ENCODE measurements around the gene CSNK1A1.
"Not testable (repeated sequence)": the region's sequence is repeated elsewhere in the genome, so short reads cannot be mapped to it uniquely, and the experiment has no call there.

The CSNK1A1 gene

GRCh38 chr5:149526845-149527590 lies 24.2 kb downstream of the CSNK1A1 start:
- no peak for DNase-seq

- DNase-seq = no peak
These were observed 29.2 kb downstream of the CSNK1A1 start for GRCh38 chr5:149521739-149522685.

GRCh38 chr5:149519601-149520000 lies 31.6 kb downstream of the CSNK1A1 start:
- DNase-seq = no peak

DNA sequence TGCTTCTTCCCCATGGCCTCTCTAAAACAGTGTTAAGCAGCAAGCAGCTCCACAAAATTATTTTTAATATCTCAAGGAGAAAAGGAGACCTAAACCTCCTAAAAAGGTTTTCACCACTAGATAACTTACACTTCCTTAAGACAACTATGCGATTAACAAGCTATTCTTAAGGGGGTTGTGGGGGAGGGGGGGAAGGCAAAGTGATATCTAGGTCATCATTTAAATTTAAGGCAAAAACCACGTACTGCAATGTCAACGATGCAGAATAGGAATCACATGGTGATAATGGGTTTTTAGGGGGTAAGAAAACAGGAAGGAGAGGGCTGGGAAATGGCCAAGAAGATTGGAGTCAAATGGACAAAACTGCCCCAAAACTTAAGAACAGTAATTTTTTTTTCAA lies 32.6 kb downstream of the CSNK1A1 start:
- DNase-seq = no peak

DNA sequence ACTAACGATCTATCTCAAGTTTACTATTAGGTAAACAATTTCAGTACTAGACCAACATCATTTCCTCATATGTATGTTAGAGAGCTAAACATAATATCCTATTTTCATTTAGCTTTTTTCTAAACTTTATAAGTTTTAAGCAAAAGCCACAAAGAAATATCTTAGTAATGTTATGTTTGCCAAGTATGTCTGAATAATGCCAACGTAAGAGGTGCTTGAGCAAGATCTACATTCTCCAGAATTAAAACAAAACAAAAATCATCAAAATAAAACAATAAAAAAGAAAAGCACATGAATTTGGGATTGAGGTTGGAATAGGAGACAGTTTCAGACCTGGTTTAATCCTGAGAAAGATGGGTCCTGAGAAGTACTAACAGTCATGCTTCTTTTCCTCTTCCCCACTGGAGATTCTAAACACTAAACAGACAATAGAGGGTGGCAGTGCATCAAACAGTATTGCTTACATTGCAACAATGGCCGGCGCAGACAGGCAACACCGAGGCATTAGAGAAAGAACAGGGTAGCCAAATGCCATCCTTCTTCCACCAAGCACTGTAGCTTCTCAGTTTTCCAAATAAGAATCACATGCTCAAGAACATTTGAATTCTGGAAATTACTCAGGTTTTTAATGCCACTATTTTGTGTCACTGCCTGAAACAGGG lies 33.6 kb downstream of the CSNK1A1 start:
- DNase-seq = no peak

- DNase-seq = no peak
These were observed 36.7 kb downstream of the CSNK1A1 start for GRCh38 chr5:149514512-149514911.

DNA sequence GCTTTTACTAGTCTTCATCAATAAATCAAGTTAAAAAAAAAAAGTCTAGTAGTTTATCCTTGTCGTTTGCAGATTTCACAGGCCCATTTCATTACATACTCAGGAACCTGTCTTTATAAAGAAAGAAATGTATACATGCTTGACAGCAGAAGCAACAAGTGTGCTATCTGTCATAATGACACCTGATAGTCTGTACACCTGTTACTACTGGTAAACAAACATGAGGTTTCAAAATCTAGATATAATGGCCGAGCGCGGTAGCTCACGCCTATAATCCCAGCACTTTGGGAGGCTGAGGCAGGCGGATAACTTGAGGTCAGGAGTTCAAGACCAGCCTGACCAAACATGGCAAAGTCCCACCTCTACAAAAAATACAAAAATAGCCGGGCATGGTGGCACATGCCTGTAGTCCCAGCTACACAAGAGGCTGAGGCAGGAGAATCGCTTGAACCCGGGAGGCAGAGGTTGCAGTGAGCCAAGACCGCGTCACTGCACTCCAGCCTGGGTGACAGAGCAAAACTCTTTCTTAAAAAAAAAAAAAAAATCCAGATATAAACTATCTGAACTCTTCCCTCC lies 37.8 kb downstream of the CSNK1A1 start:
- DNase-seq = not testable (repeated sequence)

DNA sequence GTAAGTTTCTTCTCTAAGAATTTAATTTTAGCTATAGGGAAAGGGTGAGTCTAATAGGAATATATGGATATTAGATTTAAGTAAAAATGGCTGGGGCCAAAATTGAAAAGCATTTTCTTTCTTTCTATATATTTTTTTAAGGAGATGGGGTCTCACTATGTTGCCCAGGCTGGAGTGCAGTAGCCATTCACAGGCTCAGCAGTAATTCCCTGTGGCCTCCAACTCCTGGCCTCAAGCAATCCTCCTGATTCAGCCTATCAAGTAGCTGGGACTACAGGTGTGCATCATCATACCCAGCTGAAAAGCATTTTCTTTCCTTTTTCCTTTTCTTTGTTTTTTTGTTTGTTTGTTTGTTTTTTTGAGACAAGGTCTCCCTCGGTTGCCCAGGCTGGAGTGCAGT lies 41.1 kb downstream of the CSNK1A1 start:
- DNase-seq = no peak

DNA sequence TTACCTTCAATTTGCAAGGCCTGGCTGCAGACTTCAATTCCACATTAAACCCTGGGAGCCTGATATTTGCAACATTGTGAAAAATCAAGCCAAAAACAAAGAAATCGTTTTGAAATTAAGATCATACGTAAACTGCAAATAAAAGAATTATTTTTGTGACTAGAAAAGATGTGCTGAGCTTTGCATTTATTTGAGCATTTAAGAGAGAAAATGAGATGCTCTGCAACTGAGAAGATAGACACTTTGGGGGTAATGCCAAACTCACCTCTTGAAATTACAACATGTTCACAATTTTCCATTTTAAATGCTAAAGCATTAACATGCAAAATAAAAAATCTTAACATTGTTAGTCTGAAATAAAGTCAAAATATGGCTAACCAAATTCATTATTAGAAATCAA lies 46.6 kb downstream of the CSNK1A1 start:
- DNase-seq = no peak

DNA sequence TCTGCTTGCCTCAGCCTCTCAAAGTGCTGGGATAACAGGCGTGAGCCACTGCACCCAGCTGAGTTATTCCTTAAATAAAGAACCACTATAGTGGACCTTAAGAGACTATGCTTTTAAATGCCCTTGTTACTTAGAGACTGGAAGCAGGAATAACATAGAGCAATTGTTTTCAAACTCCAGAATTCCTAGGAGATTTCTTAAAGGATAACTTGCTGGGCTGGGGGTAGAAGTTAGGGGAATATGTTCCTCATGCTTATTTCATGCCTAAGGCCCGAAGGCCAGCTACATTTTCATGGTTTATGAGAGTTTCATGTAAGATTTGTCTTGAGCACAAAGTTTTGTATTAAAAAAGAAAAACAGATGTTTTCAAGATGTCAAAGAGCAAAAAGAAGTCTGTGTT lies 48.2 kb downstream of the CSNK1A1 start:
- no peak for DNase-seq

DNA sequence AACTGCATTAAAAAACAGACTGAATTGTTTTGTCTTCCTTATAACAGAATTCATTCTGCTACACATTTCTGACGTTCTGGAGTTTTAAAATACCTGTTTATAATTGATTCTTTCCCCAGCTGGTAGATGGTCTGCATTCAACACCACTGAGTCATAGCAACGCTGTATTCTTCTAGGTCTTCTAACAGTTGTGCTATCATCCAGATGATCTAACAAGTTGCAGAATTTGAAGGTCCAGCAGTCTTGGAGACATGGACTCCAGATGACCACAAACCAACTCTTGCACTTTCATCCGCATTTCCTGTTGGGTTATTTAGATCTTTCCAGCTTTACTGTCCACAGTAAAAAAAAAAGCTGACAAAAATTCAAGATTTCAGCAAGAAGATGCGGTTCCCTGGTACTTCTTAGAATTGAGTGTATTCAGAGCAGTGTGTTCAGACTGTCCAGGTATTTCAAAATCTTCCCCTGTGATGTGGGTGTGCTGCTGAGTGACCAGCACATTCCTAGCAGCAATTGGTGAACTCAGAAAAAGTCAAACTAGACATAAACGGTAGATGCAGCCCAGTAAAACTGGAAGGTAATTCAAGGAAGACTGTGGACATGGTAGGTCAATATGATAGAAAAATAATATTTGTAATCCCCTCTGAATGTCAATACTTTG lies 50.2 kb downstream of the CSNK1A1 start:
- DNase-seq = no peak

DNA sequence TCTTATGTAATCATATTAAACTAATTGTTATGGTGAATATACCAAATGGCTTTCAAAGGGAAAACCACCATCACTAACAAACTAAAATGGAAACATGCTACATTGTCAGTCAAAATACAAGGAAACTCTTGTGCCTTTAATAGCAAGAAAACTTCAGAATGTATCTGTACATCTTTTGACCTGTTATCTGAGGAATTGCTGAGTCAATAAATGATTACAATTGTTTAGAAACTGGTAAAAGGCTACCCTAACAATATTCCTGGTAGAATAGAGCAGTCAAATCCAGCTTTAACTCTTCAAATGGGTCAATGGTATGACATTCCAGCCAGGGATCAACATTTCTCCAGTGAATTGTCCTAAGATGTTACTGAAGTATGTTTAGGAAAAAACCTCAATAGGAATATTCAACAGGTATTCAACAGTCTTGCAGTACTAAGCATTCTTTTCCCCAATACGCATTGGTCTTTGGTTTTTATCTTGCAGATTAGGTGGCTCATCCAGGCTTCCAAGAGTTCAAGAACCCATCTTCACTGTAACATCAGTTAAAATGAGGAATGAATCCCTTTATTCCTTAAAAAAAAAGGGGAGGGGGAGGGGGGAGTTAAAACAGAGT lies 52.4 kb downstream of the CSNK1A1 start:
- DNase-seq = no peak

GRCh38 chr5:149497357-149497756 lies 53.9 kb downstream of the CSNK1A1 start:
- no peak for DNase-seq

- no peak for DNase-seq
These were observed 54.3 kb downstream of the CSNK1A1 start for GRCh38 chr5:149496917-149497316.

- no peak for DNase-seq
These were observed 55.1 kb downstream of the CSNK1A1 start for GRCh38 chr5:149496166-149496565.

DNA sequence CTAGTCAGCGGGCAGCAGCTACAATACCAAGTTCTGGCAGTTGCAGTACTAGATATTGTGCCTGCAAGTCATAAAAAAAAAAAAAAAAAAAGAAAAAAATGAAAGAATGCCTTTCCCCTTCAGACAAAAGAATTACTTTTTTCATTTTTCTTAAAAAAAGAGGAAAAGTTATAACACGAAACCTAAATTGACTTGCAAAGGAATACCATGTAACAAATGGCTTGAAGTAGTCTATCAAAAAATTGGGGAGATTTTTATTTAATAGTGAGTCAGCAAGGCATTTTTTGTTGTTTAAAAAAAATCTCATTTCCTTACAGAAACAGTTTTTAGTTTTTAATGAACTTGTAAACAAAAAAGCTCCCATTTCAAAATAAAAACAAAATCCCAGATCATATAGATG lies 55.6 kb downstream of the CSNK1A1 start:
- DNase-seq = no peak

- no peak for DNase-seq
These were observed 57.9 kb downstream of the CSNK1A1 start for GRCh38 chr5:149493316-149493715.

- no peak for DNase-seq
These were observed 58.5 kb downstream of the CSNK1A1 start for GRCh38 chr5:149492781-149493180.

DNA sequence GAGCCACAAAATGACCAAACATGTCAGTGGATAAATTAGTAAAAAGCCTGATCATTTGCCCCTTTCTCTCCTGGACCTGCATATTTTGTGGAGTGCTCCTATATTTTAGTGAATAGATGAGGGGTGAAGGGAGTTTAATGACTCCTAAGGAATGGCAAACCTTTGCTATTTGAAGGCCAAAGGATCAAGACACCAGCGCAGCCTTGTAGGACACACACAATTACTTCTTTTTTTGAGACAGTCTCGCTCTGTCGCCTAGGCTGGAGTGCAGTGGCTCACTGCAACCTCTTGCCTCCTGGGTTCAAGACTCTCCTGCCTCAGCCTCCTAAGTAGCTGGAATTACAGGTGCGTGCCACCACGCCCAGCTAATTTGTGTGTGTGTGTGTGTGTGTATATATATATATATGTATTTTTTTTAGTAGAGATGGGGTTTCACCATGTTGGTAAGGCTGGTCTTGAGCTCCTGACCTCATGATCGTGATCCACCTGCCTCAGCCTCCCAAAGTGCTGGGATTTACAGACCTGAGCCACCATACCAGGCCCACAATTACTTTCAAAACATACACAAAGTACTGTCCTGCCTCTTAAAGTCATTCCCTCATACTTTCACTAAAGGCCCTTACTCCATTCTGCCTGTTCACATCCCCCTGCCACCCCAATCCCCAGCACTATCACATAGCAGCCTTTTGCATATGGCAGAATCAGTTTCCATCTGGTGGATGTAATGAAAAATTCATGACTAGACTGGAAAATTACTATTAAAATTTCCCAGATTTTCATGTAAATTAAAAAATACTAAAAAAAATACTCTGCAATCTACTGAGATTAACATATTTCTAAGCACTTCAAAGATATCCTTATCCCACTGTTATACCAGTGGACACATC lies 60.4 kb downstream of the CSNK1A1 start:
- DNase-seq = no peak

DNA sequence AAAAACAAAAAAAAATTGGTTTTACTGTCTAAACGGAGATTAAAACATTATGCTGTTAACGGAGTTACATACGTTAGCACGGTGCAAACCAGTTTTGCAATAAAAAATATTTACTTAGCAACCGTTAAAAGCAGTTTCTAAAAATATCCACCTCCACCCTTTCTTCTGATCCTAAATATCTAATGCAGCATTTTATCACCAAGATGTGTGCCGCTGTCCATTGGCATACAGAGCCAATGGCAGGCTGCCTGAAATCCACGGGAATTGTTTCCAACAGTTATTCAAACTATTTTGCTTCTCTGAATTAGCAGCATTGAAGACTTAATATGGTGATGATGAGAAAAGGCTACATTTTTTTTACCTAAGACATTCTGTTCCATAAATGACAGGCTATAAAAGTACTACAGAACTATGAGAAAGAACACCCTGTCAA lies 61.6 kb downstream of the CSNK1A1 start:
- no peak for DNase-seq
